Stimulated activated naive CD8-positive, alpha-beta T cell treated with anti-CD3 and anti-CD28 coated beads, Interleukin-15, amount 100 ng/mL, for 72 hours (primary cell): ENCODE measurements around the gene DIPK1C.
A peak's percentile ranks its signal among the peaks of the same experiment; 100 is the strongest.

Experiments
- ATAC-seq: fragments of 150-1000 bp; cut with Tn5 transposase; 2 replicates; pipeline ENCODE4 v1.10.0; 2021; ENCODE audit warnings: mild to moderate bottlenecking, moderate library complexity
- DNase-seq, 2 donors: peaks; one replicate each; pipeline ENCODE4 v3.0.0; 2021 to 2022
- H3K27ac Mint-ChIP-seq, 2 donors: one replicate each; pipeline ENCODE4 v1.8.0; 2022; ENCODE audit warnings: mild to moderate bottlenecking in 2 of 2, mixed read lengths in 2 of 2, moderate library complexity in 2 of 2
- H3K27me3 Mint-ChIP-seq: one replicate; pipeline ENCODE4 v1.8.0; 2022; ENCODE audit warnings: mixed read lengths
- H3K4me1 Mint-ChIP-seq: one replicate; pipeline ENCODE4 v1.8.0; 2022; ENCODE audit warnings: mild to moderate bottlenecking, mixed read lengths
- H3K4me3 Mint-ChIP-seq, 2 donors: one replicate each; pipeline ENCODE4 v1.8.0; 2022; ENCODE audit warnings: mild to moderate bottlenecking in 2 of 2, mixed read lengths in 2 of 2, moderate library complexity in 1 of 2
- H3K9me3 Mint-ChIP-seq, 2 donors: one replicate each; pipeline ENCODE4 v1.8.0; 2022; ENCODE audit warnings: mixed read lengths in 2 of 2

DIPK1C gene

GRCh38 chr18:74493689-74494088 is 36.6 kb upstream of the DIPK1C start:
- H3K27ac Mint-ChIP-seq: no peak overlapping the region
- H3K4me3 Mint-ChIP-seq: no peak overlapping the region
- H3K4me1 Mint-ChIP-seq: peaks cover 26% of the 10 kb centered on the region
- ATAC-seq (peak; percentile 52), DNase-seq (peak; percentile 40 to 69)
- H3K9me3 Mint-ChIP-seq: no peaks in the 10 kb centered on the region
- no peaks in the 10 kb centered on the region for H3K27me3 Mint-ChIP-seq

- Mint-ChIP-seq H3K4me1 (peaks cover 12% of the 10 kb centered on the region), H3K27ac (no peak overlapping the region), H3K9me3 (no peaks in the 10 kb centered on the region), H3K4me3 (no peak overlapping the region), H3K27me3 (no peaks in the 10 kb centered on the region)
- ATAC-seq (no peak), DNase-seq (no peak)
Measured at GRCh38 chr18:74492259-74492658, 35.2 kb upstream of the DIPK1C start.

- H3K27me3 Mint-ChIP-seq: no peaks in the 10 kb centered on the region
- no peak overlapping the region for H3K4me3 Mint-ChIP-seq
- ATAC-seq (no peak), DNase-seq (no peak)
- no peaks in the 10 kb centered on the region for H3K9me3 Mint-ChIP-seq
- peaks cover 20% of the 10 kb centered on the region for H3K4me1 Mint-ChIP-seq
- H3K27ac Mint-ChIP-seq: no peak overlapping the region
Measured at GRCh38 chr18:74489676-74490075, 32.6 kb upstream of the DIPK1C start.

- no peak for ATAC-seq
- peaks cover 23% of the 10 kb centered on the region for H3K4me1 Mint-ChIP-seq
- no peaks in the 10 kb centered on the region for H3K9me3 Mint-ChIP-seq
- no peak overlapping the region for H3K27ac Mint-ChIP-seq
- DNase-seq: no peak
- no peaks in the 10 kb centered on the region for H3K27me3 Mint-ChIP-seq
- no peak overlapping the region for H3K4me3 Mint-ChIP-seq
Measured at GRCh38 chr18:74488864-74489263, 31.8 kb upstream of the DIPK1C start.

- DNase-seq: no peak
- no peaks in the 10 kb centered on the region for H3K27me3 Mint-ChIP-seq
- H3K4me1 Mint-ChIP-seq: peaks cover 18% of the 10 kb centered on the region
- H3K9me3 Mint-ChIP-seq: no peaks in the 10 kb centered on the region
- ATAC-seq: no peak
- no peak overlapping the region for H3K4me3 Mint-ChIP-seq
- no peak overlapping the region for H3K27ac Mint-ChIP-seq
Measured at GRCh38 chr18:74488354-74488753, 31.2 kb upstream of the DIPK1C start.

- Mint-ChIP-seq H3K4me1 (peaks cover 18% of the 10 kb centered on the region), H3K4me3 (peak overlapping the region in 1 of 2 donors; percentile 12), H3K27ac (peak overlapping the region; percentile 63 to 69), H3K9me3 (no peaks in the 10 kb centered on the region), H3K27me3 (no peaks in the 10 kb centered on the region)
- DNase-seq: no peak
- no peak for ATAC-seq
Measured at GRCh38 chr18:74486119-74486849, 29.2 kb upstream of the DIPK1C start.

- Mint-ChIP-seq H3K4me1 (peaks cover 27% of the 10 kb centered on the region), H3K27ac (no peak overlapping the region)
- DNase-seq: no peak
Measured at GRCh38 chr18:74482697-74483096, 25.6 kb upstream of the DIPK1C start.

GRCh38 chr18:74480149-74480651 is 23.1 kb upstream of the DIPK1C start:
- no peak overlapping the region for H3K4me3 Mint-ChIP-seq
- no peaks in the 10 kb centered on the region for H3K27me3 Mint-ChIP-seq
- DNase-seq (no peak), ATAC-seq (no peak)
- H3K9me3 Mint-ChIP-seq: no peaks in the 10 kb centered on the region
- H3K27ac Mint-ChIP-seq: no peak overlapping the region
- peaks cover 19% of the 10 kb centered on the region for H3K4me1 Mint-ChIP-seq

More at GRCh38 chr18:74482697-74483096, 25.6 kb upstream of the DIPK1C start:
- no peaks in the 10 kb centered on the region for H3K9me3 Mint-ChIP-seq
- H3K27me3 Mint-ChIP-seq: no peaks in the 10 kb centered on the region
- no peak for ATAC-seq
- H3K4me3 Mint-ChIP-seq: no peak overlapping the region

GRCh38 chr18:74479486-74480148 is 22.5 kb upstream of the DIPK1C start:
- H3K4me3 Mint-ChIP-seq: no peak overlapping the region
- ATAC-seq (no peak), DNase-seq (no peak)
- H3K27ac Mint-ChIP-seq: no peak overlapping the region
- H3K27me3 Mint-ChIP-seq: no peaks in the 10 kb centered on the region
- no peaks in the 10 kb centered on the region for H3K9me3 Mint-ChIP-seq
- H3K4me1 Mint-ChIP-seq: peaks cover 14% of the 10 kb centered on the region

GRCh38 chr18:74478880-74479279 is 21.8 kb upstream of the DIPK1C start:
- ATAC-seq (no peak), DNase-seq (no peak)
- Mint-ChIP-seq H3K4me1 (peaks cover 11% of the 10 kb centered on the region), H3K27me3 (no peaks in the 10 kb centered on the region), H3K9me3 (no peaks in the 10 kb centered on the region), H3K4me3 (no peak overlapping the region), H3K27ac (no peak overlapping the region)

GRCh38 chr18:74478316-74478715 is 21.2 kb upstream of the DIPK1C start:
- Mint-ChIP-seq H3K9me3 (no peaks in the 10 kb centered on the region), H3K4me1 (peaks cover 11% of the 10 kb centered on the region), H3K4me3 (no peak overlapping the region), H3K27me3 (no peaks in the 10 kb centered on the region), H3K27ac (no peak overlapping the region)
- DNase-seq: no peak
- no peak for ATAC-seq

- Mint-ChIP-seq H3K27me3 (no peaks in the 10 kb centered on the region), H3K9me3 (no peaks in the 10 kb centered on the region), H3K4me1 (peaks cover 11% of the 10 kb centered on the region), H3K27ac (no peak overlapping the region), H3K4me3 (no peak overlapping the region)
- ATAC-seq: peak; percentile 48
- no peak for DNase-seq
Measured at GRCh38 chr18:74477771-74478170, 20.7 kb upstream of the DIPK1C start.

GRCh38 chr18:74476140-74476539 is 19.0 kb upstream of the DIPK1C start:
- no peak for ATAC-seq
- H3K4me3 Mint-ChIP-seq: no peak overlapping the region
- peaks cover 11% of the 10 kb centered on the region for H3K4me1 Mint-ChIP-seq
- no peaks in the 10 kb centered on the region for H3K9me3 Mint-ChIP-seq
- H3K27ac Mint-ChIP-seq: no peak overlapping the region
- no peak for DNase-seq
- H3K27me3 Mint-ChIP-seq: no peaks in the 10 kb centered on the region

- H3K4me1 Mint-ChIP-seq: peaks cover 11% of the 10 kb centered on the region
Measured at GRCh38 chr18:74473976-74474640, 17.0 kb upstream of the DIPK1C start.

GRCh38 chr18:74472312-74472711 is 15.2 kb upstream of the DIPK1C start:
- no peak for DNase-seq
- Mint-ChIP-seq H3K4me1 (no peaks in the 10 kb centered on the region), H3K9me3 (peaks cover 11% of the 10 kb centered on the region in 2 donors), H3K27me3 (no peaks in the 10 kb centered on the region), H3K4me3 (no peak overlapping the region), H3K27ac (no peak overlapping the region)
- no peak for ATAC-seq

More at GRCh38 chr18:74473976-74474640, 17.0 kb upstream of the DIPK1C start:
- Mint-ChIP-seq H3K9me3 (peaks cover 11% of the 10 kb centered on the region in 2 donors), H3K27me3 (no peaks in the 10 kb centered on the region), H3K4me3 (no peak overlapping the region), H3K27ac (no peak overlapping the region)
- DNase-seq: no peak
- ATAC-seq: no peak

- Mint-ChIP-seq H3K9me3 (peaks cover 11% of the 10 kb centered on the region in 2 donors), H3K27ac (no peak overlapping the region), H3K27me3 (no peaks in the 10 kb centered on the region), H3K4me1 (peaks cover 5% of the 10 kb centered on the region), H3K4me3 (no peak overlapping the region)
- no peak for DNase-seq
- ATAC-seq: no peak
Measured at GRCh38 chr18:74468547-74469061, 11.5 kb upstream of the DIPK1C start.
